Hepatic stellate cell (primary cell): ENCODE measurements around the gene ATAT1.

Experiments
- DNase-seq: peaks from one replicate; pipeline ENCODE4 v3.0.0; 2011; ENCODE audit warnings: low spot score

Gene ATAT1

DNA sequence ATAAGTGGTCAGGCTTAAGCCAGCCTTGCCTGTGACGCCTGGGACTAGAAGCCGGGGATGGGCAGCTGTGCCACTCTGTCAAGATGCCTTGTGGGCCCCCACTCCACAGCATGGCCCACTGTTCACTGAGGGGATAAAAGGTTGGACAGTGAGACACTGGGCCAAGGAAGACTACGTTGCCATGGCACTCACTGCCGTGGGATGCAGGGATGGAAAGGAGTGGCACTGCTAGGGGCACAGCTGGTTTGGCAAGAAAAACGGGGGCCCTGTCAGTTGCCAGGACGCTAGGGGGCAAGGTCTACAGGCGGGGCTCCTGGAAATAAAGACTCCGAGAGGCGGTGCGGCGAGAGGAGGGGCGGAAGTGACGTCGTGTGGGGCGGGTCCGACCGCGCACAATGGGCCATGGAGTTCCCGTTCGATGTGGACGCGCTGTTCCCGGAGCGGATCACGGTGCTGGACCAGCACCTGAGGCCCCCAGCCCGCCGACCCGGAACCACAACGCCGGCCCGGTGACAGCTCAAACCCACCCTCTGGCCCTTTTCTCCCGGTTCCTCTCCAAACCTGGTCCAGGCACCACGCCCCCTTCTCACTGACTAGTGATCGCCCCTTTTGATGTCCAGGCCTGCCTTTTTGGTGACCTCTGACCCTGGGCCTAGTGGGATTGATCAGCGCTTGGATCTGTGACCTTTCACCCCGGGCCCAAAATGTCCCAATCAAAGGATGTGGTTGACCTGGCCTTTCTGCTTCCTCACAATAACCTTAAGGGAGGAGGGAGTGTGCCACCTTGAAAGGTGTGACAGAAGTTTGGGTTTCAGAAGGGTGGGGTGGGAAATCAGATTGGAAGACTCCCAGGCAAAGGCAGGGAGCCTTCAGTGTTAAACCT, at the start of gene ATAT1:
ATAT1 (plus strand) TSS at position 391 of the 883 bp plus-strand sequence.
- DNase-seq: peak; percentile 86

DNA sequence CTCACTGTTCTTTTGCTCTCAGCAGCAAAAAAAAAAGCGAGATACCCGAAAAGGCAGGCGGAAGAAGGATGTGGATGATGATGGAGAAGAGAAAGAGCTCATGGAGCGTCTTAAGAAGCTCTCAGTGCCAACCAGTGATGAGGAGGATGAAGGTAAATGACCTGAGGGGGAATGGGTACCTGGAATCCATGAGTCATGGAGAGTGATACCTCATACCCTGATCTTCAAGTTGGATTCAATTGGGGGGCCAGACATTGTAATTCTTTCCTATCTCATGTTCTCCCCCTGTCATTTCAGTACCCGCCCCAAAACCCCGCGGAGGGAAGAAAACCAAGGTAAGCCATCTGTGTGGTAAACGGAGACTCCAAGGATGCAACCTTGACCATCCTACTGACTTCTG, 48.6 kb upstream of the ATAT1 start:
- DNase-seq: no peak

DNA sequence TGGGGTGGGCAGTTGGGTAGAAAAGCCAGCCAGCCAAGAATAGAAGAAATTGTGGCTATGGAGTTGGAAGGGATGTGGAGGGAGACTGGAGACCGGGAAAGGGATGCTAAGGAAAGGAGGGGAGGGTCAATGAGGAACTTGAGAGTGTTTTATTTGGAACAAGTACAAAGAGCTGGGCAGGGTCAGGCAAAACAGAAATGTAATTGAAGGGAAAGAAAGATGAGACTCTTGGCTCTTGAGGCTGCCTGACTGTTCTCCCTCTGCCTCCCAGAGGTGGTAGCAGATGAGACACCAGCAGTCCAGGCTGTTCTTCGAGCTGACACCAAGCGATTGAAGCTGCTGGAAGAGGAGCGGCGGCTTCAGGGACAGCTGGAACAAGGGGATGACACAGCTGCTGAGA, 42.8 kb upstream of the ATAT1 start:
- no peak for DNase-seq

DNA sequence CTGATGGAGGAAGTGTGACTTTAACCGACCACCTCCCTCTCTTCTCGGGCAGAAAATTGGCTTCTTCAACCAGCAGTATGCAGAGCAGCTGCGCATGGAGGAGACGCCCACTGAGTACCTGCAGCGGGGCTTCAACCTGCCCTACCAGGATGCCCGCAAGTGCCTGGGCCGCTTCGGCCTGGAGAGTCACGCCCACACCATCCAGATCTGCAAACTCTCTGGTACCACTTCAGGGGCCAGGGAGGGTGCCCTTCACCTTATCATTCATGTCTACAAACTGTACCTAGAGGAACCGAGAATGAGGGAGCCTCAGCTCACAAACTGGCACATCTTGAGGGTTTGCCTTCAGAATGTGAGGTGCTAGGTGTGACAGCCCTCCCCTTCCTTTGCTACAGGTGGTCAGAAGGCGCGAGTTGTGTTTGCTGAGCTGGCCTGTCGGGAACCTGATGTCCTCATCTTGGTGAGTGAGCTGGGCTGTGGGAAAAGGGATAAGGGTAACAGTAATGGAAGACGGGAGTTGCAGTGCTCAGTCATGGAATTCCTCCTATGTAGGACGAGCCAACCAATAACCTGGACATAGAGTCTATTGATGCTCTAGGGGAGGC, 36.8 kb upstream of the ATAT1 start:
- DNase-seq: no peak

DNA sequence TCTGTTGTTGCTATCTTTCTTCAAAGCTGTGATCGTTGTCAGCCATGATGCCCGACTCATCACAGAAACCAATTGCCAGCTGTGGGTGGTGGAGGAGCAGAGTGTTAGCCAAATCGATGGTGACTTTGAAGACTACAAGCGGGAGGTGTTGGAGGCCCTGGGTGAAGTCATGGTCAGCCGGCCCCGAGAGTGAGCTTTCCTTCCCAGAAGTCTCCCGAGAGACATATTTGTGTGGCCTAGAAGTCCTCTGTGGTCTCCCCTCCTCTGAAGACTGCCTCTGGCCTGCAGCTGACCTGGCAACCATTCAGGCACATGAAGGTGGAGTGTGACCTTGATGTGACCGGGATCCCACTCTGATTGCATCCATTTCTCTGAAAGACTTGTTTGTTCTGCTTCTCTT, 36.2 kb upstream of the ATAT1 start:
- no peak for DNase-seq

DNA sequence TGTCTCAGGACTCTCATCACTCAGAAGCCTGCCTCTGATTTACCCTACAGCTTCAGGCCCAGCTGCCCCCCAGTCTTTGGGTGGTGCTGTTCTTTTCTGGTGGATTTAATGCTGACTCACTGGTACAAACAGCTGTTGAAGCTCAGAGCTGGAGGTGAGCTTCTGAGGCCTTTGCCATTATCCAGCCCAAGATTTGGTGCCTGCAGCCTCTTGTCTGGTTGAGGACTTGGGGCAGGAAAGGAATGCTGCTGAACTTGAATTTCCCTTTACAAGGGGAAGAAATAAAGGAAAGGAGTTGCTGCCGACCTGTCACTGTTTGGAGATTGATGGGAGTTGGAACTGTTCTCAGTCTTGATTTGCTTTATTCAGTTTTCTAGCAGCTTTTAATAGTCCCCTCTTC, 35.7 kb upstream of the ATAT1 start:
- peak; percentile 71 for DNase-seq

DNA sequence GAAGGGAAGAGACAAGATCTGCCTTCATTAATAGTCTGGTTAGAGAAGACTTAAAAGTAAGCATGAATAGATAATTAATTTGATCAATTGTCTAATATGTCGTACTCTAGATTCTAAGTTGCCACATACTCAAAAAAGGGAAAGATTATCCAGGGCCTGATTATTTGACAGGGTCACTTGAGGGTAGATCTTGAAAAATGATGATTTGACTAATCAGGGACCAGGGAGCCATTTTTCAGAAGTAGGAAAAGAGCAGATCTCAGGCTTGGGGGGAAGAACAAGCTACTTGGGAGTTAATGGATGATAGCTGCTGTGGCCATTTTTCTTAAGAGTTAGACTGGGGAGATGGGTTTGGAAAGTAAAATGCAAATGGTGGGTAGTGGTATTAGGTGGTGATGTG, 34.4 kb upstream of the ATAT1 start:
- no peak for DNase-seq

DNA sequence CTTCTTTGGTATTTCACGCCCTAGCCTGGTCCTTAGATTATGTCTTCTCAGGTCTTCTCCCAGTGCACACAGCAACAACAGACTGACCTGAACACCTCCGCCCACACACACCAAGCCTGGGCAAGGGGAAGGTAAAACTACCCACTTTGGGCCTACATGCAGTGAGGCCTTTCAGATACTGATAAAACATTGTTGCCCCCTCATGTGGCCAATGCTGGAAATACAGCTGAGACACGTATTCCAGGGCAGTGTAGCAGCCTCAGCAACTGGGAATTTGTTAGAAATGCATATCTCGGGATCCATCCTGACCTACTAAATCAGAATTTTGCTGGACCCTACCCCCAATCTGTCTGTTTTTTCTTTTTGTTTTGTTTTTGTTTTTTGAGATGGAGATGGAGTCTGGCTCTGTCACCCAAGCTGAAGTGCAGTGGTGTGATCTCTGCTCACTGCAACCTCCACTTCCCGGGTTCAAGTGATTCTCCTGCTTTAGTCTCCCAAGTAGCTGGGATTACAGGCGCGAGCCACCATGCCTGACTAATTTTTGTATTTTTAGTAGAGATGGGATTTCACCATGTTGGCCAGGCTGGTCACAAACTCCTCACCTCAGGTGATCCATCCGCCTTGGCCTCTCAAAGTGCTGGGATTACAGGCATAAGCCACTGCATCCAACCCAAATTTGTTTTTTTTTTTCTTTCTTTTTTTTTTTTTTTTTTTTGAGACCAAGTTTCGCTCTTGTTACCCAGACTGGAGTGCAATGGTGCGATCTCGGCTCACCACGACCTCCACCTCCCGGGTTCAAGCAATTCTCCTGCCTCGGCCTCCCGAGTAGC, 29.1 kb upstream of the ATAT1 start:
- DNase-seq: peak; percentile 80

DNA sequence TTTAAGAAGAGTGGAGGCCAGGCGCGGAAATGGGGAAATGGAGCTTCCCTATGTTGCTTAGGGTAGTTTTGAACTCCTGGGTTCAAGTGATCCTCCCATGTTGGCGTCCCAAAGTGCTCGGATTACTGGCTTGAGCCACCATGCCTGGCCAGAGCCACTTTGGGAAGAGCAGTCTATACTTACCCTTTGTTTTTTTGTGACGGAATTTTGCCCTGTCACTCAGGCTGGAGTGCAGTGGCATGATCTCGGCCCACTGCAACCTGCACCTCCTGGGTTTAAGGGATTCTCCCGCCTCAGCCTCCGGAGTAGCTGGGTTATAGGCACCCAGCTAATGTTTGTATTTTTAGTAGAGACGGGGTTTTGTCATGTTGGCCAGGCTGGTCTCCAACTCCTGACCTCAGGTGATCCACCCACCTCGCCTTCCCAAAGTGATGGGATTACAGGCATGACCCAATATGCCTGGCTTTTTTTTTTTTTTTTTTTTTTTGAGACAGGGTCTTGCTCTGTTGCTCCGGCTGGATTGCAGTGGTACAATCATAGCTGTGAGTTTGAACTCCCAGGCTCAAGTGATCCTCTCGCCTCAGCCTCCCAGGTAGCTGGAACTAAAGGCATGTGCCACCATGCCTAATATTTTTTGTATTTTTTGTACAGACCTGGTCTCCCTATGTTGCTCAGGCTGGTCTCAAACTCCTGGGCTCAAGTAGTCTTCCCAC, 27.6 kb upstream of the ATAT1 start:
- no peak for DNase-seq

DNA sequence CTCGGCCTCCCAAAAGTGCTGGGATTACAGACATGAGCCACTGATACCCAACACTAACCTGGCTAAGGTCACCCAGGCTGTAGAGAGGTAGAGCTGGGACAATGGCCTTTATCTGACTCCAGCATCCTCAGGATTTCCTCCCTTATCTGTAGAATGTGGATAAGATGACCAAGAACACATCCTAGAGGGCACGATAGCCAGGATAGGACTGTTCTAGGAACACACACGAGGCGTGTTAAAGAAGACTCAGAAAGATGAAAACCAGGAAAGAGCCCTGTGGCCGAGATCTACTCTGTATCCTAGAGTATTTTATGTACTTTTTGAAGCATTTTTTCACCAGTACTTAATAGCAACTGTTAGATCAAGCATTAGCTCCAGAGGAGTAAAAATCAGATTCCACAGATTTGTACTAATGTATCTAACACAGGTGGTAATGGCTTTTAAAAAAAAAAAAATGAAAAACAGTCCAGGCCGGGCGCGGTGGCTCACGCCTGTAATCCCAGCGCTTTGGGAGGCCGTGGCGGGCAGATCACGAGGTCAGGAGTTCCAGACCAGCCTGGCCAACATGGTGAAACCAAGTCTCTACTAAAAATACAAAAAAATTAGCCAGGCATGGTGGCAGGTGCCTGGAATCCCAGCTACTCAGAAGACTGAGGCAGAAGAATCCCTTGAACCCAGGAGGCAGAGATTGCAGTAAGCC, 26.9 kb upstream of the ATAT1 start:
- no peak for DNase-seq

DNA sequence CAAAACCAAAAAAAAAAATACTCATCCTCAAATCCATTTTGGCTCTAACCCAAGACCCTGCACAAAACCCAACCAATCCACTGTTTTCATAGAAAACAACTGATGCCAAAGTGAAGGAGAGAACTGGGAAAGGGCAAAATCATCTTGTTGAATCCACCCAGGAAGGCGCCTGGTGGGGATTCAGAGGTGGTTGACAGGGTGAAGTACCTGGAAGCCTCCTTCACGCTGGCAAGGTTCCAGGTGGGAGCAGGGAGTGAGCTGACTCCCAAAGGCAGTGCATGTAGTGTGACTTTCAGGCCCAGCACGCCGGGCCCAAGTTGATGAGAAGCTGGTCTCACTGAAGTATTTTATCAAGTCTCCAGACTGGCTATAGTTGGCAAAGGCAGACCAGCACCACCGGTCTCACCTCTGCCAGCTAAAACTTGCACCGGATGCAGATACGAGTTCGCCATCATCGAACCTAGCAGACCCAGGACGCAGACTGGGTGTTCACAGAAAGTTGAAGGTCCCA, 26.2 kb upstream of the ATAT1 start:
- no peak for DNase-seq

DNA sequence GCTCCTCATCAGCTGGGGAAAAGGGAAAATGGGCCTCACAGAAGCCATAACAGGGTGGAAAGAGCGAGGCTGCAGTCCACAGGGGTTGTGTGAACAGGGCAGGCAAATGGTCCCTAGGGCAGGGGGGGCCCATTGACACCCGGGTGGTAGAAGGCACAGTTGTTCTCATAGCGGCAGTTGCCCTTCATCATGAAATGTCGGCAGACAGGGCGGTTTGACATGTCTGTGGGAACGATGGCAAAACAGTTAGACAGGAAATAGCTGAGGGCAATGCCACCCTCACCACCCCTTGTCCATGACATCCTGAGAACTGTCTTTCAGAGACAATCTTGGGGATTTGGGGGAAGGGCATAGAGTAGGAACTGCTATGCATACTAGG, 25.2 kb upstream of the ATAT1 start:
- DNase-seq: no peak

DNA sequence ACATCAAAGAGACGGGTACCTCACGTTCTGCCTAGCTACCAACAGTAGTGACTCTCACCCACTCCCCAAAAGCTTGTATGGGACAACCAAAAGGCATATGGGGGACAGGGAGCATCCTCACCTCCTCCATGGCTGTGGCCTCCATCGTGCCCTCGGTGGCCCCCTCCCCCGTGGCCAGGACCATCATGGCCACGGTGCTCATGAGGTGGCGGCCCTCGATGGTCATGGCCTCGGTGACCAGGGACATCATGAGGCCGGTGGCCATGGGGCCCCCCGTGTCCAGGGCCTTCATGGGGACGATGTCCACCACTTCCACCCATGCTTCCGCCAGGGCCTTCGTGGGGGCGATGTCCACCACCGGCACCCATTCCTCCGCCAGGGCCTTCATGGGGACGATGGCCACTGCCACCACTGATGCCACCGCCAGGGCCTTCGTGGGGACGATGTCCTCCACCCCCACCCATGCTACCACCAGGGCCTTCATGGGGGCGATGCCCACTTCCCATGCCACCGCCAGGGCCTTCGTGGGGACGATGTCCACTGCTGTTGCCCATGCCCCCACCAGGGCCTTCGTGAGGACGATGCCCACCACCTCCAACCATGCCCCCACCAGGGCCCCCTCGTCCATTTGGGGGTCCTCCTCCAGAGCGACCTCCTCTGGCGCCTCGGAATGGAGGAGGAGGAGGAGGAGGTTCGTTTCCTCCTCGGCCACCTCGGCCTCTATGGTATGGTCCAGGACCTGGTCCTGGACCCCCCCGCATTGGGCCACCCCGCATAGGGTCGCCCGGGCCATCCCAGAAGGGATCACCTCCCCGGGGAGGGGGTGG, 24.6 kb upstream of the ATAT1 start:
- no peak for DNase-seq

DNA sequence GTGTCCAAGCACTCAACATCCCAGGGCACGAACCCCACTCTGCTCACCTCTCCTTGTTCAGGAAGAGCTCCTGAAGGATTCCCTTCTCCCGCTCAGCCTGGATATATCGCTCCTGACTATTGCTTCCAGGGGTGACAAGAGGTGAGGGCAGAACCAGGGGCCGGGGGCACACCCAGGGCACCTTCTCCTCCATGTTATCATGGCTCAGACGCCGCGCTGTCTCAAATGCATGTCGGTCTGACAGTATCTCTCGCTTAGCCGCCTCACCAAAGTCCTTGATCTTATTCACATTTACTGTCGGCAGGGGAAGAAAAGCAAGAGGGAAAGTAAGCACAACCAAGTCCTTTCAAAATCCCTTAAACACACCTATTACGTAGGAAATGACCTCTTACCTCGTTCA, 22.7 kb upstream of the ATAT1 start:
- DNase-seq: no peak

DNA sequence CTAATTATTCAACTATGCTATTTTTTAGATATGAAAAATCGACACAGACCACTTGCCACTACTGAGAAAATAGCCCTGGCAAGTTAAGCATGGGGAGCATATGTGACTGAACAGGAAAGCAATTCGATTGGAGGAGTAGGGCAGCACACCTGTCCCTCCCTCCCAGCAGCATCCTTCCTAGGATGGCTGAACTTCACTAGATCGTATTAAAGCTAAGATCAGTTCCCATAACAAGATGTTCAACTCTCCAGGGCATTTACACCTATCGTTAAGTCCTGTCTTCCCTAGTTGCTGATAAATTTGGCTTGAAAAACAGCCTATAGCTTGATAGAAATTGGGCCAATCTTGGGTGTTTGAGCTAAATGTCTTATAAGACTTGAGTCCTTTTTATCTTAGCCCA, 16.6 kb upstream of the ATAT1 start:
- no peak for DNase-seq

DNA sequence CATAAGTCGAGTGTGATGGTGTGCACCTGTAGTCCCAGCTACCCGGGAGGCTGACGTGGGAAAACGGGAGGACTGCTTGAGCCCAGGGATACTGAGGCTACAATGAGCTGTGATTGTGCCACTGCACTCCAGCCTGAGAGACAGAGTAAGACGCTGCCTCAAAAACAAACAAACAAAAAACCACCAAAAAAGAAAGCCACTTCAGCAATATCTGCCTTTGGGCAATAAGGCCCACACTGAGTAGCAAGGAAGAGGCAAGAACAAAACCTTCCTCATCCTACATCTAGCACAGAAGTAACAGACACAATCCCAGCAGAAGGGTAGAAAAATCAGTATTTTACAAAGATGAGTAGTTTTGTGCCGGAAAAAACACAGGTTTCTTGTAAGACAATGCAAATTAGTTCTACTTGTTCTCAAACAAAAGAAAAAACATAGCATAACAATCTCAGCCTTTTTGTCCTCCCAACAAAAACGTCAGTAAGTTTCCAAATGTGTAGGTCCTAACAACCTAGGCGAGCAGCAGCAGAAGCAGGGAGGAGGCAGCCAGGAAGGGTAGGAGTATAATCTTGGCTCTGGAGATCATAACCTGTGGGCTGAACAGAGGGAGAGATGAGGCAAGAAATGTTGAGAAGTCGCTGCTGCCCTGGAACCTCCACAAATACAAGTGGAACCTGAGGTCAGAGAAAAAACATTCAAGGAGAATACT, 15.4 kb upstream of the ATAT1 start:
- DNase-seq: no peak

DNA sequence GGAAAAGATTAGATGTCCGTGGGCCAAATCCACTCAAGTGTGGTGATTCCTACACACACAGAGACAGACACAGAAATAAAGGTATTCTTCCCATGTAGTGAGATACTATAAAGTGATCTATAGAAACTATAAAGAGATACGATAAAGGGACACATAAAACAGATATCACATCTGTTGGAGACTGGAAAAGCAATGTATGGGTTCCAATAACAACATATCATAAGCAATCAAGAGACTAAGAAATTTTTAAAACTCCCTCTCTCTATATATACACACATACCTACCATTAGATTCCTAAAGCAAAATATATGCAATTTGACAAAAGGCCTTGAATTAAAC, 14.8 kb upstream of the ATAT1 start:
- no peak for DNase-seq

DNA sequence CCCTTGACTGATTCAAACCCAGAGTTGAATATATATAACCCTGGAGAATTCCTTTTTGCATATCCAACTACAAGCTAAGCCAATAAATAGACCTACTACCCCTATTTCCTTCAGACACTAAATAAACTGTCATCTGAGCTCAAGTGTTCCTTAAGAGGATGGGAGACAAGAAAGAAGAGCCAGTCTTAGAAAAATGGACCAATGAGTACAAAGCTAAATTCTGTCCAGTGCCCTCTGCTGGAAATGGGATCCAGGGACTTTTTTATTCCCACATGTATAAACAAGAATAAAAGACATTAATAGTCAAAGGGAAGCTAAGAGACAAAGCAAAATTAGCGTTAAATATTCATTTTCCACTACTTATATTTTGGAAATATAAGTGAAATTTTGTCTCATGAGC, 14.5 kb upstream of the ATAT1 start:
- no peak for DNase-seq

DNA sequence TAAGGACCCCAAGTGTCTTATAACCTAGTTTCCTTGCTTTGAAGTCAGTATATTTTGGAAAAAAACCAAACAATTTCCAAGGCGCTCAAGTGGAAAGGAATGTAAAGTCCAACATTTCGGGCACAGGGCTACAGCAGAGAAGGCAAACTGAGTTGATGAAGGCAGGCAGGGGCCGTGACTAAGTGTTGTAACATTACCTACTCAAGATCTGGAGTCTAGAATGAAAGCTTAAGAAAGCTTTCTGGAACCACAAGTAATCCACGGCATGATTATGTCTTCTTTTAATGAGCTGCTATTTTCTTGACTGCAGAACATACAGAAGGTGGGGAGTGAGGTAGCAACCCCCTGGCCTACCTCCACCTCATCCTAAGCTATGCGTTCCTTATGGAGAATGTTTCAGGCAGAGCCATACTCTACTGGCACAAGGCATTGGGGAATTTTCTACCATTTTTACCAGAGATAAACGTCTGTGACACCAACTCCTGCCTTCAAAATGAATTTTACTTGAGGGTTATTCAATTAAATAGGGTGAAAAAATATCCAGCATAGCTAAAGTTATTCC, 13.9 kb upstream of the ATAT1 start:
- no peak for DNase-seq
